HL-60 (cell line): ENCODE data around the gene IRAK2.

Source experiments
- DNase-seq, 2 experiments: peaks; one replicate each; pipeline ENCODE4 v3.0.0-alpha.2; 2010 to 2020; ENCODE audit warnings: low read depth in 1 of 2, low spot score in 1 of 2
- H3K27ac ChIP-seq: fragments of 250-450 bp; sonication (Bioruptor Pico); replicated peaks from 2 replicates; pipeline ENCODE4 v1.5.1; 2020; ENCODE audit warnings: mild to moderate bottlenecking, moderate library complexity
- H3K27me3 ChIP-seq: fragments of 250-450 bp; sonication (Bioruptor Pico); 2 replicates; pipeline ENCODE4 v1.5.1; 2021; ENCODE audit warnings: mild to moderate bottlenecking, moderate library complexity; ENCODE audit not compliant: insufficient read depth, poor library complexity, severe bottlenecking
- H3K4me3 ChIP-seq: replicated peaks from 2 replicates; pipeline ENCODE4 v1.5.1; 2011; ENCODE audit warnings: mild to moderate bottlenecking, control low read depth, low read length; ENCODE audit not compliant: insufficient read depth
- CTCF ChIP-seq: IDR thresholded peaks from one replicate; pipeline ENCODE4 v1.5.1; 2011; ENCODE audit warnings: low read length, control low read depth, inconsistent platforms; ENCODE audit not compliant: insufficient read depth
- GABPA ChIP-seq: IDR thresholded peaks from 2 replicates; pipeline ENCODE4 v1.6.1; 2012; ENCODE audit warnings: low read depth
- POLR2AphosphoS5 ChIP-seq: IDR thresholded peaks from 2 replicates; pipeline ENCODE4 v1.6.1; 2012; ENCODE audit warnings: low read depth
- REST ChIP-seq: IDR thresholded peaks from 2 replicates; pipeline ENCODE4 v1.6.1; 2012; ENCODE audit warnings: low read depth; ENCODE audit not compliant: insufficient replicate concordance
- SPI1 ChIP-seq: IDR thresholded peaks from 2 replicates; pipeline ENCODE4 v1.6.1; 2012; ENCODE audit warnings: low read depth, mild to moderate bottlenecking, borderline replicate concordance

Gene IRAK2

DNA sequence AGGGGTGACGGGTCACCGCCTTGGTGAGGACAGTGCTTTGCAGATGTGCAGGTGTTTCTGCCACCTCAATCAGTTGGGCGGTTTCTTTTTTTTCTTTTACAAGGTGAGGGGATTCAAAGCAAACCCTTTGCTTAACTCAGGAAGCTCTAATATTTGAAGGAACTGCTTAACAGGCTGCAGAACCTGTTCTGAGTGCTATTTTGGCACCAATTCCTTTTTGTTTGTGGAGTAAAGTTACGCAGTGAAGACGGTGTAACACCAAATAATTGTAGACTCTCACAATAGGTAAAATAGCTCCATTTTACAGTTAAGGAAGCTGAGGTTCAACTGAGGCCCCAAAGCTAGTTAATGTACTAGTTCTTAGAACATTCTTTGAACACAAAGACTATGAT lies 121.4 kb downstream of the IRAK2 start:
- H3K27me3 ChIP-seq: no peaks in the 10 kb centered on the region
- no peak for DNase-seq
- TF ChIP-seq GABPA (no peak), SPI1 (no peak), CTCF (no peak), REST (no peak), POLR2AphosphoS5 (no peak)
- H3K27ac ChIP-seq: no peak overlapping the region
- no peak overlapping the region for H3K4me3 ChIP-seq

DNA sequence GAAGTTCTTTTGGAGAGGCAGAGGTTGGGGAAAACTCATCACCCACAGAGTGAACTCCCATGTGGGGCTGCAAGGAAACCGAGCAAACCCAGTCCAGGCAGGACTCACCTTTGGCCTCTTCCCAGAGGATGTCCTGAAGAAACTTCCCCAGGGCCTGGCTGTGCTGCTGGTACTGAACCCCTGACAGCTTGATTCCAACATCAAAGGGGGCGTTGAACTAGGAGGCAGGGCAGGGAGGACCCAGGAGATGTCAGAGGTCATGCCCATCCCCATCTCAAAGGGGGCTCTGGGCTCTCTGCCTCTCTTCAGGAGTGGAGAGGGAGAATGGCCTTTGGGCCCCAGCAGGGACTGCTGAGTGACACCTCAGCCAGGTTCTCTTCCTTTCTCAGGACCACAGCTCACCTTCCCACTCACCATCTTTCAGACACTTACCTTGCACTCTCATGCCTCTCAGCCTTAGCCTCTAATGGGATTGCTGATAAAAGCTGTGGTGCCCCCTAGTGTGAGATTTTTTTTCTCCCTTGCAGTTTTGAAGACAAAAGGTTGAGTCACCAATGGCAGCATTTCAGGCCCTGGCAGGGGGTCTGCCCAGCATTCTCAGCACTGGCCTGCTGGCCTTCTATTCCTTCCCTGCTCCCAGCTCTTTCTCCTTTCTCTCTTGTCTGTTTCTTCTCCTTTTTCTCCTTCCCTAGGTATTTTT lies 122.0 kb downstream of the IRAK2 start:
- Histone ChIP-seq H3K27me3 (no peaks in the 10 kb centered on the region), H3K4me3 (no peak overlapping the region), H3K27ac (no peak overlapping the region)
- TF ChIP-seq POLR2AphosphoS5 (no peak; the same call in 1 of the 2 replicates), SPI1 (no peak), CTCF (no peak), GABPA (no peak), REST (no peak)
- DNase-seq: no peak

DNA sequence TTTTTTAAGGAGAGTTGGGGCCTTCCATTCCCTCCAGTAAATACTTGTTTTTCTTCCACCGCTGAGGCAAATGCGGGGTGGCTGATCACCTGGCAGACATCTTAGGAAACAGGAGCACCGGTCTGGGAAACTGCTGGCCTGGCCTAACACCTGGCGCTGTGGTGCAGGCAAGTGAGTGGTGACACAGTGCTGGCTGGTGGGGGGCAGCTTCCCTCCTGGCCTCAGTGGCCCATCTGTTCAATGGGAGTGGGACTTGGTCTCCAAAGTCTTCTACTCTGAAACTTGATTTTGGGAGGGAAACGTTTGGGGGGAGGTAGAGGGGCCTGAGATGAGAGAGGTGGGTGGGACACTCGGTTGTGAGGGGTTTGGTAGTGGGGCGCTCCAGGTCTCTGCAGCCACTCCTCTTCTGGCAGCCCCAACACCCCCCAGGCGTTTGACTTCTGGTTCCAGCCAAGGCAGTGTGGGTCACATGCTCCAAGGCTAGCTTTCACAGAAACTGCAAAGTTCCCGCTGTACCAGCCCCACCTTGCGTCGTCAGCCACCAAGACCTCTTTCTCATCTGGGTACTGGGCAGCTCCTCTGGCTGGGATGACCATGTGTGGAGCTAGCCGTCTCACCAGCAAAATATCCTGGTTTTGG lies 123.3 kb downstream of the IRAK2 start:
- no peak overlapping the region for H3K27ac ChIP-seq

More for the DNA sequence above, 123.3 kb downstream of the IRAK2 start:
- TF ChIP-seq POLR2AphosphoS5 (no peak), SPI1 (no peak), GABPA (no peak), CTCF (no peak), REST (no peak)
- Histone ChIP-seq H3K27me3 (no peaks in the 10 kb centered on the region), H3K4me3 (no peak overlapping the region)
- DNase-seq: no peak
